GM21619 (cell line): ENCODE data around the gene AGMO.

Source experiments
- ATAC-seq: cut with Tn5 transposase; IDR thresholded peaks from one replicate; pipeline ENCODE4 v1.9.1; 2021; ENCODE audit not compliant: unreplicated experiment

The AGMO gene

GRCh38 chr7:15462721-15463389 is 99.0 kb downstream of the AGMO start:
- ATAC-seq = no peak

- ATAC-seq = no peak
Observed at GRCh38 chr7:15461576-15461975, 100.2 kb downstream of the AGMO start.

- no peak for ATAC-seq
Observed at GRCh38 chr7:15459018-15459615, 102.7 kb downstream of the AGMO start.

- no peak for ATAC-seq
Observed at GRCh38 chr7:15457990-15458955, 103.5 kb downstream of the AGMO start.

- no peak for ATAC-seq
Observed at GRCh38 chr7:15452670-15453069, 109.1 kb downstream of the AGMO start.

- ATAC-seq = no peak
Observed at GRCh38 chr7:15446722-15447121, 115.1 kb downstream of the AGMO start.

GRCh38 chr7:15446280-15446679 is 115.5 kb downstream of the AGMO start:
- no peak for ATAC-seq

GRCh38 chr7:15441915-15442314 is 119.9 kb downstream of the AGMO start:
- ATAC-seq = no peak

- no peak for ATAC-seq
Observed at GRCh38 chr7:15440482-15440881, 121.3 kb downstream of the AGMO start.

GRCh38 chr7:15439853-15440252 is 122.0 kb downstream of the AGMO start:
- no peak for ATAC-seq

GRCh38 chr7:15433151-15433550 is 128.7 kb downstream of the AGMO start:
- ATAC-seq = no peak

- no peak for ATAC-seq
Observed at GRCh38 chr7:15430911-15431310, 130.9 kb downstream of the AGMO start.

GRCh38 chr7:15430191-15430590 is 131.6 kb downstream of the AGMO start:
- no peak for ATAC-seq

- ATAC-seq = no peak
Observed at GRCh38 chr7:15424468-15424867, 137.3 kb downstream of the AGMO start.

- ATAC-seq = no peak
Observed at GRCh38 chr7:15419596-15419995, 142.2 kb downstream of the AGMO start.

GRCh38 chr7:15418264-15418663 is 143.6 kb downstream of the AGMO start:
- ATAC-seq = no peak

GRCh38 chr7:15417341-15417988 is 144.3 kb downstream of the AGMO start:
- ATAC-seq = no peak

- no peak for ATAC-seq
Observed at GRCh38 chr7:15411019-15411418, 150.8 kb downstream of the AGMO start.

GRCh38 chr7:15407910-15408309 is 153.9 kb downstream of the AGMO start:
- no peak for ATAC-seq

GRCh38 chr7:15403751-15404150 is 158.1 kb downstream of the AGMO start:
- ATAC-seq = no peak

GRCh38 chr7:15403315-15403714 is 158.5 kb downstream of the AGMO start:
- no peak for ATAC-seq
